Measurements from ENCODE around the gene OSBPL1A. TPM values are rescaled to one million over a fixed set of nuclear protein-coding genes. Genes with fewer than 3 reads are reported as not detected.

The OSBPL1A gene
- total and polyA plus RNA-seq, 2 experiments from 2014 or later = 23.1 to 33.3 TPM

GRCh38 chr18:24185805-24186204 lies 211.8 kb downstream of the OSBPL1A start:
- peak in 1 of 2 donors; percentile 37 for DNase-seq (ENCODE audit: low read depth in 1 of 2, low spot score in 1 of 2)
- TF ChIP-seq CTCF (IDR thresholded peaks at IDR 0.05; ENCODE audit: low read depth, low read length) = no peak
- Histone ChIP-seq H3K4me1 (ENCODE audit: low read depth) (no peaks in the 10 kb centered on the region), H3K9me3 (ENCODE audit: low read depth) (no peaks in the 10 kb centered on the region), H3K4me3 (no peak overlapping the region), H3K27me3 (no peaks in the 10 kb centered on the region), H3K27ac (no peak overlapping the region), H3K36me3 (no peaks in the 10 kb centered on the region)

GRCh38 chr18:24181806-24182205 lies 215.8 kb downstream of the OSBPL1A start:
- Histone ChIP-seq H3K4me3 (no peak overlapping the region), H3K9me3 (ENCODE audit: low read depth) (no peaks in the 10 kb centered on the region), H3K27me3 (no peaks in the 10 kb centered on the region), H3K36me3 (no peaks in the 10 kb centered on the region), H3K27ac (no peak overlapping the region), H3K4me1 (ENCODE audit: low read depth) (no peaks in the 10 kb centered on the region)
- no peak for TF ChIP-seq CTCF (IDR thresholded peaks at IDR 0.05; ENCODE audit: low read depth, low read length)
- peak in 1 of 2 donors; percentile 50 for DNase-seq (ENCODE audit: low read depth in 1 of 2, low spot score in 1 of 2)

- no peak overlapping the region for H3K4me3 ChIP-seq
- no peaks in the 10 kb centered on the region for H3K27me3 ChIP-seq
- no peaks in the 10 kb centered on the region for H3K9me3 ChIP-seq (ENCODE audit: low read depth)
- no peak for TF ChIP-seq CTCF (IDR thresholded peaks at IDR 0.05; ENCODE audit: low read depth, low read length)
- no peaks in the 10 kb centered on the region for H3K36me3 ChIP-seq
- no peaks in the 10 kb centered on the region for H3K4me1 ChIP-seq (ENCODE audit: low read depth)
- H3K27ac ChIP-seq = no peak overlapping the region
- no peak for DNase-seq (ENCODE audit: low read depth in 1 of 2, low spot score in 1 of 2)
These were observed 217.6 kb downstream of the OSBPL1A start for GRCh38 chr18:24180048-24180447.

GRCh38 chr18:24177499-24178133 lies 220.0 kb downstream of the OSBPL1A start:
- no peak overlapping the region for H3K27ac ChIP-seq

GRCh38 chr18:24176727-24177416 lies 220.8 kb downstream of the OSBPL1A start:
- Histone ChIP-seq H3K27me3 (no peaks in the 10 kb centered on the region), H3K36me3 (no peaks in the 10 kb centered on the region), H3K9me3 (ENCODE audit: low read depth) (no peaks in the 10 kb centered on the region), H3K27ac (no peak overlapping the region), H3K4me1 (ENCODE audit: low read depth) (no peaks in the 10 kb centered on the region), H3K4me3 (no peak overlapping the region)
- DNase-seq (ENCODE audit: low read depth in 1 of 2, low spot score in 1 of 2) = peak; percentile 71 to 72
- TF ChIP-seq CTCF (IDR thresholded peaks at IDR 0.05; ENCODE audit: low read depth, low read length) = peak; percentile 90

More at GRCh38 chr18:24177499-24178133, 220.0 kb downstream of the OSBPL1A start:
- no peak for TF ChIP-seq CTCF (IDR thresholded peaks at IDR 0.05; ENCODE audit: low read depth, low read length)
- DNase-seq (ENCODE audit: low read depth in 1 of 2, low spot score in 1 of 2) = no peak
- Histone ChIP-seq H3K9me3 (ENCODE audit: low read depth) (no peaks in the 10 kb centered on the region), H3K36me3 (no peaks in the 10 kb centered on the region), H3K4me1 (ENCODE audit: low read depth) (no peaks in the 10 kb centered on the region), H3K27me3 (no peaks in the 10 kb centered on the region), H3K4me3 (no peak overlapping the region)
